GM21360 (cell line): Measurements from ENCODE around the gene ZDHHC22.

ENCODE experiments used
- ATAC-seq: cut with Tn5 transposase; IDR thresholded peaks from one replicate; pipeline ENCODE4 v1.9.1; 2021; ENCODE audit warnings: mild to moderate bottlenecking, moderate library complexity; ENCODE audit not compliant: unreplicated experiment

The ZDHHC22 gene

GRCh38 chr14:77085538-77085937 is 56.1 kb downstream of the ZDHHC22 start:
- ATAC-seq, result no peak

DNA sequence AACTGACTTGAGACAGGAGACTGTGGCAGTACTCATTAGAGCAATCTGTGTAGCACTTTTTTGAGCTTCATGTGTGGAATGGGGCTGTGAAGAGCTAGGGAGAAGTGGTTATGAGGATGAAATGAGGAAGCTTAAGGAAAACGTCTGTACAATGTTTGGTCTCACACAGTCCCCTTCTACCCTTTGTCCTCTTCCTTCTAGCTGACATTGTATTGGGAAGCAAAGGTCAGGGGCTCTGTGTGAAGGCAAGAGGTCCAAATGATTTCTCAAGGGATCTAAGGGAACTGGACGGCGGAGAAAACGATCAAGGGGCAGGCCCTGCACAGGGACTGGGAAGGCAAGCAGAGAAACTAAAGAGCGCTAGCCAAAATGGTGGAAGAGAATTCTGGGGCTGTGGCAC is 56.6 kb downstream of the ZDHHC22 start:
- no peak for ATAC-seq

- ATAC-seq, result no peak
These were observed 58.5 kb downstream of the ZDHHC22 start for GRCh38 chr14:77083082-77083481.

GRCh38 chr14:77082356-77082755 is 59.2 kb downstream of the ZDHHC22 start:
- ATAC-seq, result no peak
